ENCODE data around the gene BMP5.
"Not testable (repeated sequence)": the region's sequence is repeated elsewhere in the genome, so short reads cannot be mapped to it uniquely, and the experiment has no call there.

The BMP5 gene

GRCh38 chr6:55875400-55875799 lies at the start of gene BMP5:
Gene BMP5 (minus strand): TSS chr6:55875590. CDS start chr6:55874865, 725 bp downstream.
- no peak for DNase-seq (ENCODE audit: low read depth in 1 of 2, low spot score in 1 of 2)

GRCh38 chr6:55922406-55922805 lies 47.0 kb upstream of the BMP5 start:
- DNase-seq (ENCODE audit: low read depth in 1 of 2, low spot score in 1 of 2) = no peak

- no peak for DNase-seq (ENCODE audit: low read depth in 1 of 2, low spot score in 1 of 2)
Observed at GRCh38 chr6:55919716-55920308, 44.4 kb upstream of the BMP5 start.

- no peak for DNase-seq (ENCODE audit: low read depth in 1 of 2, low spot score in 1 of 2)
Observed at GRCh38 chr6:55918639-55919038, 43.2 kb upstream of the BMP5 start.

- DNase-seq (ENCODE audit: low read depth in 1 of 2, low spot score in 1 of 2) = no peak
Observed at GRCh38 chr6:55917751-55918415, 42.5 kb upstream of the BMP5 start.

GRCh38 chr6:55916188-55916587 lies 40.8 kb upstream of the BMP5 start:
- DNase-seq (ENCODE audit: low read depth in 1 of 2, low spot score in 1 of 2) = no peak

GRCh38 chr6:55913228-55914195 lies 38.1 kb upstream of the BMP5 start:
- no peak for DNase-seq (ENCODE audit: low read depth in 1 of 2, low spot score in 1 of 2)

- not testable (repeated sequence) for DNase-seq (ENCODE audit: low read depth in 1 of 2, low spot score in 1 of 2)
Observed at GRCh38 chr6:55910466-55910865, 35.1 kb upstream of the BMP5 start.

GRCh38 chr6:55909911-55910310 lies 34.5 kb upstream of the BMP5 start:
- DNase-seq (ENCODE audit: low read depth in 1 of 2, low spot score in 1 of 2) = not testable (repeated sequence)

GRCh38 chr6:55902796-55903195 lies 27.4 kb upstream of the BMP5 start:
- DNase-seq (ENCODE audit: low read depth in 1 of 2, low spot score in 1 of 2) = no peak

GRCh38 chr6:55901765-55902270 lies 26.4 kb upstream of the BMP5 start:
- no peak for DNase-seq (ENCODE audit: low read depth in 1 of 2, low spot score in 1 of 2)

- no peak for DNase-seq (ENCODE audit: low read depth in 1 of 2, low spot score in 1 of 2)
Observed at GRCh38 chr6:55898342-55898741, 23.0 kb upstream of the BMP5 start.

GRCh38 chr6:55897346-55897745 lies 22.0 kb upstream of the BMP5 start:
- DNase-seq (ENCODE audit: low read depth in 1 of 2, low spot score in 1 of 2) = no peak

- no peak for DNase-seq (ENCODE audit: low read depth in 1 of 2, low spot score in 1 of 2)
Observed at GRCh38 chr6:55895972-55896730, 20.8 kb upstream of the BMP5 start.

- DNase-seq (ENCODE audit: low read depth in 1 of 2, low spot score in 1 of 2) = no peak
Observed at GRCh38 chr6:55892749-55893357, 17.5 kb upstream of the BMP5 start.

GRCh38 chr6:55888917-55889316 lies 13.5 kb upstream of the BMP5 start:
- no peak for DNase-seq (ENCODE audit: low read depth in 1 of 2, low spot score in 1 of 2)

GRCh38 chr6:55886185-55886836 lies 10.9 kb upstream of the BMP5 start:
- DNase-seq (ENCODE audit: low read depth in 1 of 2, low spot score in 1 of 2) = no peak

- no peak for DNase-seq (ENCODE audit: low read depth in 1 of 2, low spot score in 1 of 2)
Observed at GRCh38 chr6:55882718-55883569, 7.6 kb upstream of the BMP5 start.

- DNase-seq (ENCODE audit: low read depth in 1 of 2, low spot score in 1 of 2) = no peak
Observed at GRCh38 chr6:55877283-55877682, 1.9 kb upstream of the BMP5 start.
